H1 (cell line): ENCODE measurements around the gene NFATC1. TPM values are rescaled to one million over a fixed set of nuclear protein-coding genes. Genes with fewer than 3 reads are reported as not detected.

Experiments used
- CTCF ChIA-PET: fragments of 300-600 bp; sonication (Branson Sonifier 250); formaldehyde crosslinking; loops from one replicate; lab custom pipeline; 2021; ENCODE audit not compliant: partially characterized antibody; lab: Charles Lee
- POLR2A ChIA-PET: fragments of 300-600 bp; sonication (Branson Sonifier 250); formaldehyde crosslinking; loops from one replicate; lab custom pipeline; 2021; ENCODE audit warnings: inconsistent platforms; ENCODE audit not compliant: partially characterized antibody; lab: Charles Lee
- DNase-seq, 2 experiments: peaks; one replicate each; pipeline versions ENCODE4 v3.0.0 to v3.0.0-alpha.2; 2010 to 2022; ENCODE audit warnings: low spot score in 2 of 2, low read depth in 1 of 2, mixed read lengths in 1 of 2
- FAIRE-seq: peaks from 2 replicates; lab custom pipeline; 2011; peaks lifted over from hg19 to GRCh38; lab: Jason Lieb, UNC
- H2AFZ ChIP-seq: 2 replicates; pipeline ENCODE4 v1.8.1; 2012; ENCODE audit warnings: low read length, inconsistent platforms
- H2AK5ac ChIP-seq: 2 replicates; pipeline ENCODE4 v1.6.1; 2013; ENCODE audit warnings: low read depth, low read length
- H2BK120ac ChIP-seq: replicated peaks from 2 replicates; pipeline ENCODE3; 2013; ENCODE audit warnings: low read depth, low read length, inconsistent platforms
- H2BK12ac ChIP-seq: 2 replicates; pipeline ENCODE4 v1.6.1; 2013; ENCODE audit warnings: low read depth, low read length
- H2BK15ac ChIP-seq: 2 replicates; pipeline ENCODE4 v1.6.1; 2013; ENCODE audit warnings: low read length
- H2BK20ac ChIP-seq: 2 replicates; pipeline ENCODE4 v1.6.1; 2013; ENCODE audit warnings: low read length
- H2BK5ac ChIP-seq: 2 replicates; pipeline ENCODE4 v1.6.1; 2013; ENCODE audit warnings: low read depth, low read length
- H3K14ac ChIP-seq: 2 replicates; pipeline ENCODE4 v1.6.1; 2013; ENCODE audit warnings: inconsistent platforms; ENCODE audit not compliant: insufficient read length
- H3K18ac ChIP-seq: 2 replicates; pipeline ENCODE4 v1.6.1; 2013; ENCODE audit warnings: low read length; ENCODE audit errors: extremely low read depth
- H3K23ac ChIP-seq: 2 replicates; pipeline ENCODE4 v1.6.1; 2013; ENCODE audit warnings: inconsistent platforms; ENCODE audit not compliant: insufficient read length
- H3K23me2 ChIP-seq: 2 replicates; pipeline ENCODE4 v1.6.1; 2013; ENCODE audit warnings: low read depth, low read length
- H3K27ac ChIP-seq: 2 replicates; pipeline ENCODE4 v1.6.1; 2011; ENCODE audit warnings: low read depth, low read length, inconsistent platforms
- H3K27me3 ChIP-seq, 4 experiments: replicated peaks in 1 of 4; 1 replicate in 1 of 4; 2 replicates in 3 of 4; pipeline versions ENCODE4 v1.6.1 to v1.8.1; 2011 to 2013; ENCODE audit warnings: low read length in 3 of 4, mild to moderate bottlenecking in 3 of 4, inconsistent platforms in 2 of 4, mixed read lengths in 2 of 4, moderate library complexity in 1 of 4; ENCODE audit not compliant: control insufficient read depth in 3 of 4, insufficient read depth in 3 of 4; ENCODE audit errors: extremely low read depth in 1 of 4
- H3K36me3 ChIP-seq, 4 experiments: 2 replicates each; pipeline versions ENCODE4 v1.6.1 to v1.8.1; 2011 to 2013; ENCODE audit warnings: mild to moderate bottlenecking in 4 of 4, low read length in 3 of 4, moderate library complexity in 2 of 4, control low read depth in 1 of 4, inconsistent platforms in 1 of 4; ENCODE audit not compliant: insufficient read depth in 4 of 4, control insufficient read depth in 2 of 4
- H3K4ac ChIP-seq: replicated peaks from 2 replicates; pipeline ENCODE3; 2013; ENCODE audit warnings: low read length, low read depth, mixed read lengths, inconsistent platforms; ENCODE audit not compliant: insufficient read length
- H3K4me1 ChIP-seq, 4 experiments: replicated peaks in 1 of 4; 1 replicate in 1 of 4; 2 replicates in 3 of 4; pipeline versions ENCODE4 v1.6.1 to v1.8.1; 2011 to 2013; ENCODE audit warnings: low read length in 3 of 4, inconsistent platforms in 2 of 4, mixed read lengths in 1 of 4; ENCODE audit not compliant: insufficient read depth in 4 of 4, control insufficient read depth in 3 of 4
- H3K4me2 ChIP-seq, 2 experiments: 2 replicates each; pipeline versions ENCODE4 v1.6.1 to v1.8.1; 2011 to 2013; ENCODE audit warnings: low read depth in 2 of 2, low read length in 2 of 2, control low read depth in 1 of 2, inconsistent platforms in 1 of 2, mild to moderate bottlenecking in 1 of 2; ENCODE audit not compliant: insufficient read depth in 1 of 2
- H3K4me3 ChIP-seq, 4 experiments: fragments of 200-600, 300-600 bp in 1 of 4; sonication (generic), shearing (Covaris generic), sonication (Bioruptor Twin) in 1 of 4; 2 replicates each; pipeline versions ENCODE4 v1.5.1 to v1.8.1; 2011 to 2016; ENCODE audit warnings: low read length in 4 of 4, low read depth in 3 of 4, control low read depth in 2 of 4, inconsistent platforms in 2 of 4, mild to moderate bottlenecking in 2 of 4, mixed read lengths in 1 of 4, moderate library complexity in 1 of 4; ENCODE audit not compliant: insufficient read depth in 2 of 4; ENCODE audit errors: extremely low read depth in 1 of 4
- H3K56ac ChIP-seq: replicated peaks from 2 replicates; pipeline ENCODE3; 2013; ENCODE audit warnings: low read depth, mild to moderate bottlenecking, mixed read lengths, low read length, inconsistent platforms; ENCODE audit not compliant: insufficient read length
- H3K79me1 ChIP-seq: 2 replicates; pipeline ENCODE4 v1.6.1; 2013; ENCODE audit warnings: low read depth, low read length, control low read depth
- H3K79me2 ChIP-seq, 2 experiments: 2 replicates each; pipeline versions ENCODE4 v1.6.1 to v1.8.1; 2012 to 2013; ENCODE audit warnings: low read length in 2 of 2, mild to moderate bottlenecking in 2 of 2, inconsistent platforms in 1 of 2; ENCODE audit not compliant: insufficient read depth in 2 of 2, control insufficient read depth in 1 of 2
- H3K9ac ChIP-seq, 4 experiments: replicated peaks in 1 of 4; 1 replicate in 1 of 4; 2 replicates in 3 of 4; pipeline versions ENCODE4 v1.6.1 to v1.8.1; 2011 to 2013; ENCODE audit warnings: low read depth in 3 of 4, low read length in 3 of 4, control low read depth in 2 of 4, mild to moderate bottlenecking in 2 of 4, moderate library complexity in 2 of 4, inconsistent platforms in 1 of 4; ENCODE audit errors: extremely low read depth in 1 of 4
- H3K9me3 ChIP-seq, 2 experiments: 2 replicates each; pipeline versions ENCODE4 v1.6.1 to v1.8.1; 2012 to 2013; ENCODE audit warnings: mild to moderate bottlenecking in 2 of 2, moderate library complexity in 2 of 2, control low read depth in 1 of 2, inconsistent platforms in 1 of 2, low read depth in 1 of 2, low read length in 1 of 2, mixed read lengths in 1 of 2; ENCODE audit not compliant: insufficient read depth in 2 of 2
- H4K20me1 ChIP-seq, 2 experiments: replicated peaks in 1 of 2; 2 replicates each; pipeline versions ENCODE3 to v1.8.1; 2011 to 2013; ENCODE audit warnings: inconsistent platforms in 2 of 2, low read length in 2 of 2, mild to moderate bottlenecking in 1 of 2; ENCODE audit not compliant: insufficient read depth in 2 of 2, control insufficient read depth in 1 of 2
- H4K5ac ChIP-seq: 2 replicates; pipeline ENCODE4 v1.6.1; 2013; ENCODE audit warnings: low read length, low read depth, mixed read lengths, inconsistent platforms; ENCODE audit not compliant: insufficient read length
- H4K8ac ChIP-seq: 2 replicates; pipeline ENCODE4 v1.8.0; 2013; ENCODE audit warnings: mild to moderate bottlenecking, moderate library complexity, low read length, inconsistent platforms; ENCODE audit not compliant: insufficient read depth; ENCODE audit errors: extremely low read depth
- H4K91ac ChIP-seq: replicated peaks from 2 replicates; pipeline ENCODE3; 2013; ENCODE audit warnings: low read length, mixed read lengths, inconsistent platforms; ENCODE audit not compliant: insufficient read length
- HDAC6 ChIP-seq: IDR thresholded peaks from one replicate; pipeline ENCODE4 v1.7.1; 2012; ENCODE audit warnings: low read depth, mild to moderate bottlenecking, inconsistent platforms, low read length, moderate library complexity
- SAP30 ChIP-seq: fragments of 300-600 bp; sonication (generic); IDR thresholded peaks from 2 replicates; pipeline ENCODE4 v1.7.1; 2012; ENCODE audit warnings: low read length, moderate library complexity, mild to moderate bottlenecking, inconsistent platforms; ENCODE audit not compliant: insufficient read depth, insufficient replicate concordance
- SRF ChIP-seq: IDR thresholded peaks from 2 replicates; pipeline ENCODE4 v1.6.1; 2011; ENCODE audit warnings: mild to moderate bottlenecking, low read depth, low read length, moderate library complexity
- WGBS, 2 experiments: shearing (Covaris generic) in 1 of 2; methylation state at CpG; one replicate each; pipeline versions ENCODE4 v1.1.6 to v1.1.7; 2013 to 2015; ENCODE audit warnings: low lambda C conversion rate in 2 of 2, mixed read lengths in 2 of 2, inconsistent platforms in 1 of 2, low coverage in 1 of 2, missing lambda C conversion rate in 1 of 2; ENCODE audit not compliant: insufficient replicate concordance in 2 of 2, insufficient coverage in 1 of 2, insufficient read length in 1 of 2; ENCODE audit errors: extremely low coverage in 1 of 2, missing lambda C conversion rate in 1 of 2; 5-methylcytosine and 5-hydroxymethylcytosine counted together
- polyA plus RNA-seq, 7 experiments: library from polyadenylated mRNA; depleted of rRNA in 3 of 7; stranded (reverse) in 5 of 7; unstranded in 2 of 7; fragments of >200 nt in 5 of 7; fragments of 200-250 nt in 2 of 7; gene quantifications; 1 replicate in 5 of 7; 2 replicates in 1 of 7; 4 replicates in 1 of 7; pipeline versions ENCODE4 v1.2.1 to v1.2.3, GENCODE V29; 2011 to 2013; ENCODE audit warnings: missing spikeins in 2 of 7, mixed read lengths in 2 of 7
- total RNA-seq: library from RNA; stranded (reverse); fragmentation: NEBNext Ultra II Directional; extraction: Animal tissue kit (Norgen Biotek cat#: 25700); gene quantifications from 2 replicates; pipeline ENCODE4 v1.2.1, GENCODE V29; 2021

The NFATC1 gene
- total and polyA plus RNA-seq, 2 of the 8 experiments (the other 6 are each of a cell fraction or from before 2014, with no cell fraction given), result 2.0 to 6.6 TPM

- Histone ChIP-seq H4K5ac (no peak overlapping the region), H3K4me3 (no peak overlapping the region), H4K91ac (no peak overlapping the region), H2AFZ (no peak overlapping the region), H2BK5ac (no peak overlapping the region), H3K23me2 (no peaks in the 10 kb centered on the region), H2AK5ac (no peak overlapping the region), H3K14ac (no peak overlapping the region), H3K4me2 (no peak overlapping the region), H4K8ac (no peak overlapping the region; the same call in 1 of the 2 replicates), H3K18ac (no peak overlapping the region), H3K9ac (no peak overlapping the region), H2BK120ac (no peak overlapping the region), H2BK12ac (no peak overlapping the region), H3K4ac (no peak overlapping the region), H3K79me1 (no peaks in the 10 kb centered on the region), H3K56ac (no peak overlapping the region), H3K36me3 (no peaks in the 10 kb centered on the region), H3K4me1 (no peaks in the 10 kb centered on the region), H3K23ac (no peak overlapping the region), H3K79me2 (no peaks in the 10 kb centered on the region), H3K9me3 (peaks cover 5 to 7% of the 10 kb centered on the region in 2 experiments; a peak in 3 of 4 replicates), H2BK15ac (no peak overlapping the region), H4K20me1 (no peaks in the 10 kb centered on the region), H3K27me3 (peaks cover 0 to 2% (median 0%) of the 10 kb centered on the region in 4 experiments; a peak in 3 of 7 replicates), H2BK20ac (no peak overlapping the region), H3K27ac (no peak overlapping the region)
- ChIA-PET CTCF (interaction anchor here (1.3 to 7.1 kb wide), 2 partner anchors 16 to 152 kb away, joined by 3 to 124 read pairs; no protein-coding TSS in a partner anchor), POLR2A (interaction anchor here (0.6 kb wide), 1 partner anchor 599 kb away, joined by 4 read pairs; no protein-coding TSS in a partner anchor)
- WGBS, 2 experiments, result 95% methylated on average over 13 of the region's 13 CpGs; no CpG with 5 or more reads in 1 of the 2 experiments
- DNase-seq (no peak), FAIRE-seq (no peak)
- TF ChIP-seq SAP30, result no peak
- TF ChIP-seq HDAC6, result no peak
- no peak for TF ChIP-seq SRF
Measured at GRCh38 chr18:79533146-79533545, 137.4 kb downstream of the NFATC1 start.
